Skeletal muscle cell (primary cell): ENCODE results near the gene MASTL.

ENCODE experiments used
- DNase-seq: peaks from one replicate; pipeline ENCODE4 v3.0.0-alpha.2; 2010; ENCODE audit warnings: low read depth
- H3K4me3 ChIP-seq: 2 replicates; pipeline ENCODE4 v1.5.1; 2011; ENCODE audit warnings: low read depth, mild to moderate bottlenecking, control low read depth, low read length, moderate library complexity

MASTL gene

GRCh38 chr10:27223964-27224363 lies 68.8 kb downstream of the MASTL start:
- no peak overlapping the region for H3K4me3 ChIP-seq
- DNase-seq = no peak

- no peak overlapping the region for H3K4me3 ChIP-seq
- no peak for DNase-seq
These were observed 69.9 kb downstream of the MASTL start for GRCh38 chr10:27225011-27225590.

DNA sequence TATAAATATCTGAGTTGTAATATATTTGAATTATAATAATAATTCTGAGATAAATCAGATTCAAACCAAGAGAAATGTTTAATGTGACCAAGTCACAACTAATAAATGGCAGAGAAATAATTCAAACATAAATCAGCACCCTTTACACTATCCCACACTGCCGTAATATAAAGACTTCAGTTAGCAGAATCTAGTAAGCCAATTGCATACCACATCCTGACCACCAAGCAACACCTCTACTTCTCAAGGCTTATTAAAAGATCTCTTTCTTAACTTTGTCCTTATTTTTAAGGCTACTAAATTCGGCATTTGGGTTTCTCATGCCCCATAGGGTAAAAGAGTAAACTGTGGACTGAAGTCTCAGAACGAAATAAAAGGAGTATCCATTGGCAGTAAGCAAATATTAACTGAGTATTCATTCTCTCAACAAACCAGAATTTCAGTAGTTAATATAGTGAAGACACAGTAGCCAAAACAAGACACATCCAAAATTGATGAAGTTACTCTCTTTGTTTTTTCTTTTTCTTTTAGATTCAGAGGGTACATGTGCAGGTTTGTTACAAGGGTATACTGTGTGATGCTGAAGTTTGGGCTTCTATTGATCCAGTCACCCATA lies 70.6 kb downstream of the MASTL start:
- H3K4me3 ChIP-seq = no peak overlapping the region
- DNase-seq = no peak

- H3K4me3 ChIP-seq = no peak overlapping the region
These were observed 74.9 kb downstream of the MASTL start for GRCh38 chr10:27230022-27230421.

DNA sequence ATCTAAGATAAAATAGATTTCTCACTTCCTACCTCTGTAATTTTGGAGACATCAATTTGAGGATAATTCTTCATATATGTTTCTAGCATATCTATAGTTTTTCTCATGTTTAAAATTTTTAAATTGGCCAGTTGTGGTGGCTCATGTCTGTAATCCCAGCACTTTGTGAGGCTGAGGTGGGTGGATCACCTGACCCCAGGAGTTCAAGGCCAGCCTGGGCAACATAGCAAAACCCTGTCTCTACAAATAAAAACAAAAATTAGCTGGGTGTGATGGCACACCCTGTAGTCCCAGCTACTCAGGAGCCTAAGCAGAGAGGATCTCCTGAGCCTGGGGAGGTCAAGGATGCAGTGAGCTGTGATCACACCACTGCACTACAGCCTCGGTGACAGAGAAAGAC lies 80.6 kb downstream of the MASTL start:
- DNase-seq = no peak
- H3K4me3 ChIP-seq = no peak overlapping the region

More at GRCh38 chr10:27230022-27230421, 74.9 kb downstream of the MASTL start:
- no peak for DNase-seq
